Heart left ventricle (tissue), 13 donors: ENCODE data around the gene IFNA1.

Source experiments
- POLR2A ChIP-seq, 2 donors: fragments of 450-650 bp; IDR thresholded peaks; one replicate each; pipeline ENCODE4 v1.6.1; 2017; ENCODE audit warnings: antibody characterized with exemption in 2 of 2, mild to moderate bottlenecking in 2 of 2, moderate library complexity in 2 of 2
- TF ChIP-seq, protein P1 (sequence below), 12 donors: fragments of 200-600 bp; sonication (generic) in 4 of 12; IDR thresholded peaks; one replicate each; pipeline versions ENCODE4 v1.5.0 to v1.8.0; 2018 to 2022; ENCODE audit warnings: antibody characterized with exemption in 12 of 12, mild to moderate bottlenecking in 5 of 12
- donor health status: ischemic (EF 13 %, LVEDD 7.1; RV severe dilation, severe dysfunction).
- donor health status: DM: no; HTN: yes; CAD: no.
- donor health status: DM: no; HTN: no; CAD: no.
- donor health status: ischemic (EF 25% LVEDD 6.9; RV normal size, moderate dysfunction).
- donor health status: ischemic (EF 25% LVEDD 5.7; RV mildly dilated, moderate dysfunction).
- donor health status: ischemic (EF 35%, LVEDD 5.7; RV mildly dilated, moderate dysfunction).
- donor health status: nonischemic (EF 11% LVEDD 7.7; RV severe dilation, severe dysfunction).
- donor health status: DM: yes; HTN: yes; CAD: no.
- donor health status: PGD.
- donor health status: ischemic (EF 29% LVEDD 5.4; RV normal size, mild dysfunction).
- donor health status: nonischemic (EF 23%, LVEDD 6.1; RV moderate dilation, normal function).

DNA sequence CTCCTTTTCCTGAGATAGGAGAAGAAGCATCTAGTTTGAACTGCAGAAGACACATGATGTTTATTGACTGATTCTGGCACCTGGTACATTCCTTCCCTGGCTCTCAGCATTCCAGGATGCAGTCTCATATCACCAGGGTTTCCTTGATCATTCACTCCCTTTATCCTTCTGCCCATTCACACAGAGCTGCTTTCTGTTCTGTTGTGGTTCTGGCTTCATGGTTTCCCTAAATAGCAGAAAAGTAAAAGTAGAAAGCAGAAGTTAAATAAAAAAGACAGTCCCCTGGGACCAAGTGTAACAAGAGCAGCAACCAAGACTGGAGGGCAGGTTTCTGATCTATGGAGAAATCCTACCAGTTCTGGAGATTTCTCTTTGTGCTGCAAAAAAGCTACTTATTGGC lies 28.1 kb upstream of the IFNA1 start:
- TF ChIP-seq, protein P1, sequence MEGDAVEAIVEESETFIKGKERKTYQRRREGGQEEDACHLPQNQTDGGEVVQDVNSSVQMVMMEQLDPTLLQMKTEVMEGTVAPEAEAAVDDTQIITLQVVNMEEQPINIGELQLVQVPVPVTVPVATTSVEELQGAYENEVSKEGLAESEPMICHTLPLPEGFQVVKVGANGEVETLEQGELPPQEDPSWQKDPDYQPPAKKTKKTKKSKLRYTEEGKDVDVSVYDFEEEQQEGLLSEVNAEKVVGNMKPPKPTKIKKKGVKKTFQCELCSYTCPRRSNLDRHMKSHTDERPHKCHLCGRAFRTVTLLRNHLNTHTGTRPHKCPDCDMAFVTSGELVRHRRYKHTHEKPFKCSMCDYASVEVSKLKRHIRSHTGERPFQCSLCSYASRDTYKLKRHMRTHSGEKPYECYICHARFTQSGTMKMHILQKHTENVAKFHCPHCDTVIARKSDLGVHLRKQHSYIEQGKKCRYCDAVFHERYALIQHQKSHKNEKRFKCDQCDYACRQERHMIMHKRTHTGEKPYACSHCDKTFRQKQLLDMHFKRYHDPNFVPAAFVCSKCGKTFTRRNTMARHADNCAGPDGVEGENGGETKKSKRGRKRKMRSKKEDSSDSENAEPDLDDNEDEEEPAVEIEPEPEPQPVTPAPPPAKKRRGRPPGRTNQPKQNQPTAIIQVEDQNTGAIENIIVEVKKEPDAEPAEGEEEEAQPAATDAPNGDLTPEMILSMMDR (IDR thresholded peaks at IDR 0.05) = no peak
- no peak for TF ChIP-seq POLR2A (IDR thresholded peaks at IDR 0.05)
